Activated CD4-positive, CD25-positive, alpha-beta regulatory T cell treated with anti-CD3 and anti-CD28 coated beads, Interleukin-2, amount 50 U/mL, for 16 hours (primary cell): ENCODE data around the gene ERG.

ENCODE experiments used
- DNase-seq: peaks from one replicate; pipeline ENCODE4 v3.0.0-alpha.2; 2020; ENCODE audit warnings: low read depth, low spot score

Gene ERG

DNA sequence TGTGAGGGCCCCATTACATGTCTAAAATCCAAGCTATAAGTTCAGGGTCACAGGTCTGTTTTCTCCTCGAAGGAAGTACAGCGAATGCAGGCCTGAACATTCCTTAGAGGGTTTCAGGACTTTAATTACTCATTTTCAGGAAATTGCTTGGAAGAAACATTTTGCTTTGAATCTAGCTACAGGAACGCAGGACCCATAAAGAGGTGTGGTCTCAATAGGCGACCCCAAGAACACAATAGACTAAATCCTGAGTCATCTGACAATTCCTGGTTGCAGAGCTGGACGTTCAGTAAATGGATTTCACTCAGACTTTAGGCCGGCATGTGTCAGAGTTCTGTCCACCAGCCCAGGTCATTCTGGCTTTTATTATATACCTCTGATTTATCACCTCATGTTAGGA is 1.0 kb upstream of the ERG start:
- DNase-seq = no peak

DNA sequence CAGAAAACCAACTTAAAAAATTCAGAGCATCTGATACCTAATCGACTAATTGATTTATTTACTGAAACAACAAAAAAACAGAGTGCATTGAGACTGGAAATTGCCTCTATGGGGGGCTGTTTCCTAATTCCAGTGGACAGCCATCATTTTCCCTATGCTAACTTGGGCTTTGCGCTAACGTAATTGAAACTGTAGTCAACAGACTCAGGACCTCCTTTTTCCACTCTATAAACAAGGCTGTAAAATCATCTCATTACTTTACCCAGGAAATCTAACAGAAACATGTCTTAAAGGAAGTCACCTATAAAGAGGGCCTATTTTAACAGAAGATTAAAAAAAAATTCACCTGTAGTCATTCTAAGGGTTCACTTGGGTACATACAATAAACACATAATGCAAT is 2.1 kb downstream of the ERG start:
- no peak for DNase-seq

DNA sequence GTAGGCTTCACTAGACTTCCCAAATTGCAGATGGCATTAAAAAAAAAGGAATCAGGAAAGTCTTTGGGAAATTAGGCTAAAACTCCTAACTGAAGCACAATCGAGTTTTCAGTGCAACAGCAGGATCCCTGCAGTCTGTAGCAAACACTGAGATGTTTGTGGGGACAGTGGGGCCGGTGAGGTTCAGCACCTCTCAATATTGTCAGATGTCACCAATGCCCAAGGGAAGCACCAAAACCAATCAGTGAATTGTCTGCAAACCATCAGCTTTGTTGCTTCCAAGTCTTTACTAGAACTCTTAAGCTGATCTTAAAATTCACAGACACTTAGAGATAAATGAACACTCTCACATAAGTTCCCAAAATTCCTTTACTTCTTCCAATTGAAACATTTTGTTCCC is 2.6 kb downstream of the ERG start:
- DNase-seq = no peak

DNA sequence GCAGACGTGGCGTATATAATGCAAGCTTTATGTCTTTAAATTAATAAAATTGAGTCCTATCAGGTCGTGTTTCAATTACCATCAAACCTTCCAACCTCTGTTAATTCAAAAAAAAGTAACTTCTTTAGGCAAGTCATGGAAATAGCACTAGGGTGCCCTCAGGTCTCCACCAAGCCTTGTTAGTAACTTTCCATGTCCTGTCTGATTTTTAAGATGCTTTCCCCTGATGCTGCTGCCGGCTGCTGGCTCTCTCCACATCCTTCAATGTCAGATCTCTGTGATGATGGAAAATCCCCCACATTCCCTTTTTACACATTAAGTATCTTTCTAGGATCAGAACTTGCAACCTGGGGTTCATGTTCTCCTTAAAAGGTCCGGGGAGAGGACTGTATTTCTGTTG is 3.0 kb downstream of the ERG start:
- no peak for DNase-seq

DNA sequence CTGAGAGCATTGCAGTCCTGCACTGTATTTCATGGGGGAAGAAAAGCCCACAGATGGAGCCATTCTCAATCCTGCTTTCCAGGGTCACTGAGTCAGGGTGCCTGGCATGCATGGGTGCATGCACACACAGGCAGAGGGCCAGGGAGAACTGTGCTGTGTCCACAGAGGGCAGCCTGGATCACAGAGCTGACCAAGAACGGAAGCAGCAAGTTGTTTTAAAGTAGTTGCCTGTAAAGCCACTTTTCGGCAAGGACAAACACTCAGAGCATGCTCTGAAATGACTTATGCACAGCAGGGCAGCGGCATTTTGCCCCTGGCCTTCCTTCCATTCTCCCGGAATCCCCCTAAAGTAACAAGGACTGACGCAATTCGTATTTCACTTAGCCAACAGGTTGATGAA is 3.6 kb downstream of the ERG start:
- no peak for DNase-seq

DNA sequence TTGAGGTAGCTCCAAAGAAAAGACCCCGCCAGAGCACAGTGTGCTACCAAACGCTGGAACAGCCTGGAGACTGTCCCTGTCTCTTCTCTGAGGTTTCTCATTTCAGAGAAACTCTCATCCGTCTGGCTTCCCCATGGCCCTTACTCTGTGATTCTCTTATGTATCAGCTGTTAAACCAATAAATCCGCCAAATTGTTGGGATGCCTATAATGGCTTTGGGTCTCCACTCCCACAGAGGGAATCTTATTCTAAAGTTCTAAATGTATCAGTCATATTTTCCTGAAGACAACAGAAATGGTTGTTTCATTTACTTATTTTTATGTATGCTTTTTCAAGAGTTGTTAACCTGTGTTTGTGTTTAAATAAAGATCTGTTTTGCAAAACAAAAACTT is 4.0 kb downstream of the ERG start:
- DNase-seq = no peak

DNA sequence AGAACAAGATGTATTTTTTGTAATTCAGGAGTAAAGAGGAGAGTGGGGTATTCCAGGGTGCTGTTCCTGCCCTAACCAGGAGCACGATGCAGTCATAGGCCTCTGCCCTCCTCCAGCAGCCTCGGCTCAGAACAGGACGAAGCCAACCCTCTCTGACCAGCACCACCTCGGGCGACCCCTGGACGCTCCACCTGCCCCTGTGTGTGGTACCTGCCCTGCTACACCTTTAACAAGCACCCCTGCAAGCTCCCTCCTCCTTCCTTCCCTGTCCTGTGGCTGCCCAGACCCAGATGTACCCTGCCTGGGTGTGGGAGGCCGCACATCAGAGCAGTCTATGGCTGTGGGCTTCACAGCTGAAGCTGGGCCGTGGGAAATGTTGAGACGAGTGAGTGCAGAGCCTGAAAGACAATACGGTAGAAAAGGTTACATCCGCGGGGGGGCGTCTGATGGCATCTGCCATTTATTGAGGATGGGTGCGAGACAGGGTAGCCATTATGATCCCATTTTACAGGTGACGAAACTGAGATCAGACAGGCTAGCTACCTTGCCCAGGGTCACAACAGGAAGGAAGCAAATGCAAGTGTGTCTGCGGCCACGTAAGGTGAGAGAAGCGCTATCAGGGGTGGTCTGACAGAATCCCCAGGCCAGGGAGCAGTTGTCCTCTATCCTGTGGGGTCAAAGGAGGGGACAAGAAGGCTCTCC is 4.6 kb downstream of the ERG start:
- DNase-seq = no peak

DNA sequence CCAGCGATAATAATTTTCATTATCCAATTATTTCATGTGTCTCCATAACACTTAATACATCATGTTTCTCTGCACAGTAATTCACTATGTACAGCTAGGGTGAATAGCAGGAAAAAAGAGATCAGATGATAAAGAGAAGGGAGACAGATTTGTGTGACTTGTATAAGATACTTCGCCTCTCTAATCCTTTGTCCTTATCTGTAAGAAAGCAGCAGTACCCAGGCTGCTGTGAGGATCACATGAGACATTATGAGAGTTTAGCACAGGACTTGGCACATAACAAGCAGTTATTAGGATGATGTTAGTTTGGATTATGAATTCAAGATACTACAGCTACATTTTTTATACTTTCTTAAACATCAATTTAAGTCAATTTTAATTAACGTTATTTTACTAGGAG is 6.3 kb downstream of the ERG start:
- DNase-seq = no peak

DNA sequence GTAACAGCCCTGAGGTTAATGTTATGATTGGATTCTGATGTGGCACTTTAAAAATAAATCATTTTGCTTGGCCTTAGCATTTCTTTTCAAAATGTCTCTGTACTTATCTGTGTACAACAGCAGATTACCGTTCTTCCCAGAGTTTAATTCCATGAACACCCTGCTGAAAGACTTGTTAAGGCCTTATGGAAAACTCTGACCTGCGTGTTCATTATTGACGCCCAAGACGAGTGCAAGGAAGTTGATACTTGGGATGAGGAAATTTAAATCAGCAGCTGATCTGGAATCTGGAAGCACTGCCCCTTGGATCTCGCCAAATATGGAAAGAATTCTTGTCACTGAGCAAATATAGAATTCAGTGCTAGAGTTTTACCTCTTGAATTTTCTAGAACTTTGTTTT is 6.7 kb downstream of the ERG start:
- DNase-seq = no peak

DNA sequence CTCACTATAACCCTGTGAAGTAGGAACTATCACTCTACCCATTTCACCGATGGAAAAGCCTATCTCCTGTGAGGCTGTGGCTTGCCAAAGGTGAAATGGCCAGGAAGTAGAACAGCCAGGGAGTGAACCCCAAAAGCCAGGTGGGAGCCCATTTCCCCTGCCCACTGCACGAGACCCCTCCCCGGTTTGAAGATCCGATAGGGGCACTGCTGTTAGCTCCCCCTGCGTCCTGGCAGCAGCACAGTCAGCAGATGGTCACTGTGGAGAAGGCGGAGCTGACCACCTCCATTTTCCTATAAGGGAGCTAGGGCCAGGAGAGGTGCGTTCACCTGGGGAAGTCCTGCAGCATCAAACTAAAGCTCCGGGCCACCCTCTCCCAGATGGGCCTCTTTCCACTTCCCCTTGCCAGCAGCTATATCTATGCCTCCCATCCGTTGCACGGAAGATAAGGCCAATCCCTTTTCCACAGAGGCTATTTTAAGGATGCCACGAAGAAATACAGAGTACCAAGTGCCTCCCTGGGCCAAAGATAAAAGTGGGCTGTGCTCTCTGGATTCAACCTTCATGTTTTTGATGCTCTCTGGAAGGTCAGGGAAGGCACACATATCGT is 7.8 kb downstream of the ERG start:
- DNase-seq = no peak

DNA sequence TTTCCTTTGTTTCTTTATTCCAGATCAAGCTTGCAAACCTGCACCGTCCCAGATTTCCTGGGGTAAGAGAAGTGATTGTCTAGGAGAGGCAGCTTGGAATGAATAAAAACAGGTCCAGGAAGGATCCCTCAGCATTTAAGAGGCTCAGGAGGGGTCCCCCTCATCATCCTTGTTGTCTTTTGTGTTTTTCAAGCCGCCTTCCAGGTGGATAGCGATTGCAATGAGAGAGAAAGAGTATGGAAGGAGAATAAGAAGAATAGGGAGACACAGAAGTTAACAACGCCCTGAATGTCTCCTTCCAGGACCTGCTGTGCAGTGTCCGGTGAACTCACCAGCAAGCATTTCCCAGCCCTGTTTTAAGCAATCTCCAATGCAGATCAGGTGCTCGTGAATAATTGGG is 8.5 kb downstream of the ERG start:
- DNase-seq = no peak

DNA sequence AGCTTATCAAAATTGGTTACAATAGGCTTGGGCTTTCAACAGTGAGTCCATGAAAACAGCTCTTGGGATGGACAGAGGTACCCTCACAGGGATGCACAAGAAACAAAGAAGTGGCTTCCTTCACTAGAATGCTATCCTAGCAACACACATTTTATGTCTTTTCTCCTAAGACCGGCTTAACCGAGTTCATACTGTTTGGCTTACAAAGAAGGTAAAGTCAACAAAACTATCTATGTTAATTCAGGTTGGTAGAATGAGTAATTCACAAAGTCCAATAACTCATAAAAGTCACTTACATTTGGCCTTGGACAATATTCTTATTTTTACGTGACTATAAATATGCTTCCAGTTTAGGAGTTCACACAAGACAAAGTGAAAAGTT is 9.0 kb downstream of the ERG start:
- no peak for DNase-seq

DNA sequence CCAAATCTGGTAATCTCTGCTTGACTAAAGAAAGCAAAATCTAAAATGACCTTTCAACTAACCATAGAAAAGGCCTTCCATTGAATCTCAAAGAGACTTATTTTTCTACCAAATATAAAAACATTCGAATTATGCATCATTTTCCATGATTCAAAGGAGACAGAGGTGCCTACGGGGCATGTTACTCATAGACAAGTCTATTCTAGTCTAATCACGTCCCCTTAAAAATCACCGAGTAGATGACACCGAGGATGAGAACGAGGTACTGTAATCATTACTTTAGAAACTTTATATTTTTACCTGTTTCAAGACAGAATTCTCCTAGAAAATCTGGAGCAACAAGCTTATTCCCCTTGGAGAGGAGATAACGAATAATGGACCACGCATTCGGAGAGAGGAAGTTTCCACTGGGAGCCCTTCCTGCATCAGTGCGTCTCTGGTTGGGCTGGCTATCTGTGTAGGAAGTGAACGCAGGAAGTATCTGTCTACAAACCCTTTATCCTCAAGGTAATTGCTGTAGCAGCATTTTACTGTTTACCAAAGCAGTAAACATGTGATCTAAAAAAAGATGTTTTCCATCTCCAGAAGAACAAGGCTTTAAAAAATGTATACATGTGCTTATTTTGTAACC is 9.5 kb downstream of the ERG start:
- no peak for DNase-seq

DNA sequence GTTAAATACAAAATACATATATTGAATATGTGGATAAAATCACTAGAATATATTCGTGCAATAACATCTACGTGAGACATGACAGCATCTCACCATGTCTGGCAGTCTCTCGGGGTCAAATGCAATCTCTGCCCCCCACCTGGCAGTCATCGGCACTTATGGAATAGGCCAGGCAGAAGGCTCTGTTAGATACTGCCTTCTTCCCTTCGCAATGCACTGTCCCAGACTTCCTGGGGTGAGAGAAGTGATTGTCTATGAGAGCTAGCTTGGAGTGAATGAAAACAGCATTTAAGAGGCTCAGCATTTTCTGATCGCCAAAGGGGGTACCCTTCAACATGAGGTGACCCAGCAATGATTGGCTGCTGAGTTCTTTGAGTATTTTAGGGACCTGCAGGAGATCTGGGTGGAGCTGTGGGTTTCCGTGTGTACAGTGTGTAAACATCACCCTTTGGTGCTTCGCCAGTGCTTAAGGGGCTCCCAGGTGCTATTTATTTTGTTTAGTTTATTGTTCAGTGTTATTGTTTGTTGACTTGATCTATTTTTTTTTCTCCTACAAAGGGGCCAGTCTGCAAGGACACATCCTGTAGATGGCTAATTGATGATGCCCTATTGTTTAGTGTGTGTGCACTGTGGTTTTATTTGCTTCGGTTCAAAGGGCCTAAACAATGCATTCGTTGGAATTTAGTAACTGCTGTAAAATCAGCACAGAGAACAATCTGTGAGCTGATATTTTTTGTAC is 10.2 kb downstream of the ERG start:
- DNase-seq = no peak

DNA sequence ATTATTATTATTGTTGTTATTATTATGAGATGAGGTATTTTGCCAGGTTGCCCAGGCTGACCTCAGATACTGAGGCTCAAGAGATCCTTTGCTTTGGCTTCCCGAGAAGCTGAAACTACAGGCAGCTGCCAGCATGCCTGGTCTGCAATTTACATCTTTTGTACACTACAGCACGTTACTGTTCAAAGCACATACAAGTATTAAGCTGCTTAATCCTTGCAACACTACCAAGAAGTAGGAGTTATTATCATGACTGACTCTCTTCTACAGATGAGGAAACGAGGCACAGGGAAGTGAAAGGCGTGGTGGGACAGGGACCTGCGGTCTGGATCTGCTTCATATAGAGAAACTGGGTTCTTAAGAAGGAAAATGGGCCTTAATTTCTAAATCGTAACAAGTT is 11.6 kb downstream of the ERG start:
- no peak for DNase-seq

DNA sequence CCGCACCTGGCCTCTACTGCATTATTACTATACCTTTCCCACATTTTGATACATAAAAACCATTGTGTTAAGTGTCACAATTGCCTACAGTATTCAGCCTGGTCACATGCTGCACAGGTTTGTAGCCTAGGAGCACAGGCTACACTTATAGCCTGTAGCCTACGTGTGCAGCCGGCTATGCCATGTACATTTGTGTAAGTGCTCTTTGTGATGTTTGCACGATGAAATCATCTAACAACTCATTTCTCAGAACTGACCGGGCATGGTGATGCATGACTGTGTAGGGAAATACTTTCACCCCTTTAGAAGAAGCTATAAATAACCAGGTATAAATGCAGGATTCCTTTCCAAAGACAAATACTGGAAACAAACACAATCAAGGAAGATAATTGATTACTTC is 12.1 kb downstream of the ERG start:
- DNase-seq = no peak

DNA sequence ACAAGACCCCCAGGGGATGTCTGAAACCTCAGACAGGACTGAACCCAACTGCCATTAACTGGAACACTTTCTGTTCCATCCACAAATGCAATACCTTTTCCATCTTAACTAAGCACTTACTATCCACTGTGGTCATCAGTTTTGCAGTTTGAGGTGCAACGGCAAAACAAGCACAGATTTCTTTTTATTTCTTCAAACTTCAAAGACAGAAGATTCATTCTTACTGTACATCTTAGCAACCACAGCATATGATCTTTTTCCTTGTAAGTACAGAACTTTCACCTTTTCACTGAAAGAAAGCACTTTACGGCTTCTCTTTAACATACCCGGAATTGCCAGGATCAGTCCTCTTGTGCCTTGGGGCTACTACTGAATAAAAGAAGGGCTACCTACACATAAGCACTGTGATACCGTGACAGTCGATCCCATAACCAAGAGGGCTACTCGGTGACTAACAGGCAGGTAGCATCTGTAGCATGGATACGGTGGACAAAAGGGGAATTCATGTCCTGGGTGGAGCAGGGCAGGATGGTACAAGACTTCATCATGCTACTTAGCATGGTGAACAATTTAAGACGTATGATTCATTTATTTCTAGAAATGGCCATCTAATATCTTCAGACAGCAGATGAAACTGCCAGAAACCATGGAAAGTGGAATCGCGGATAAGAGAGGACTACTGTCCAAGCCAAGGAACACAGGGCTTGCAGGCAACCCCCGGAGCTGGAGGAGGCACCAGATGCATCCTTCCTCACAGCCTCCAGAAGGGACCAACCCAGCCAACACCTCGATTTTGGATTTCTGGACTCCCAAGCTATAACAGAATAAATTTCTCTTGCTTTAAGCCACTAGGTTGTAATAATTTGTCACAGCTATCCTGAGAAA is 18.4 kb downstream of the ERG start:
- no peak for DNase-seq

DNA sequence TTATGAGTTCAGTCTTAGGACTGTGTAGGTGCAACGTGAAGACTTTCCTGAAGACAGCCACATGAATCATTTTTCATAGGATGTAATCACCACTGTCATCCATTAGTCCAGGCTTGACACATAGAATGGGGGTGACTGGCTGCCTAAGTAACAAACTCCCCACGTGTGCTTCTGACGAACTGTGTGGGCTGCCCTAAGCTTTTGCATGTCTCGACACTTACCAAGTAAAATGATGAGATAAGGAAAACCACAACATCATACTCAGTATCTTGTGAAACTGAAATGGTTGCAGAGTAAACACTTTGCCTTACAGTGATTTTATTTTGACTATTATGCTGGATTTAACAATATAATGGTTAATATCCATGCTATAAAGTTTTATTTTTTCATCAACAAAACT is 19.5 kb downstream of the ERG start:
- no peak for DNase-seq

DNA sequence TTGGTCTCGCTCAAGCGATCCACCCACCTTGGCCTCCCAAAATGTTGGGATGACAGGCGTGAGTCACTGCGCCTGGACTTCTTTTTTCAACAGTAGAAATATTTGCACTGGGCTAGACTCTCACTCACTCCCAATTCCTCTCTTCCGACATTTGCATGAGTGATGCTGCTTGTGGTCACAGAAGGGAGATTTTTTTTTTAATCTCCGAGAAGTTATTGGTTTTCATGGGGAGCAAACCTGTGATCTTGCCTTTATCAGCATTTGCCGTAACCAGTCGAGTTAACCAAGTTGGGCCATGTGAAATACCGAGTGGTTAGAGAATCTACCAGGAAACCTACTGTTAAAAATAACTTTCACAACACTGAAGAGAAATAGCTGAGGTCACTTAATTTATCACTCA is 21.1 kb downstream of the ERG start:
- no peak for DNase-seq

DNA sequence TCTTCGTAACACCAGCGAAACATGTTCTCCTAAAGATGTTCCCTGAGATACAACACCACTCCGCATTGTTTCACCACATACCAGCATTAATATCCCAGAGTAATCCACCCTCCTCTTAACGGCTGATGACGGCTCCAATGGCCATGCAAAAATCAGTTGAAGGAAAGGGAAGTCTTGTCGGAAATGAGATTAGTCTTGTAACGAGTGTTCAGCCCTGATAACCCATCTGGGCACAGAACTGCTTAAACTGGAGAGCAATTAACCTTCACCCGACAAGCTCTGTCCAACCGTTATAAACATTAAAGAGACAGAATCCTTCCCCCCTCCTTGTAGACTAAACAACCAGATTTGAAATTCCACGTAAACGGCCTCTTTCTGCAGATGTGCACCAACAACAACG is 21.9 kb downstream of the ERG start:
- DNase-seq = no peak

DNA sequence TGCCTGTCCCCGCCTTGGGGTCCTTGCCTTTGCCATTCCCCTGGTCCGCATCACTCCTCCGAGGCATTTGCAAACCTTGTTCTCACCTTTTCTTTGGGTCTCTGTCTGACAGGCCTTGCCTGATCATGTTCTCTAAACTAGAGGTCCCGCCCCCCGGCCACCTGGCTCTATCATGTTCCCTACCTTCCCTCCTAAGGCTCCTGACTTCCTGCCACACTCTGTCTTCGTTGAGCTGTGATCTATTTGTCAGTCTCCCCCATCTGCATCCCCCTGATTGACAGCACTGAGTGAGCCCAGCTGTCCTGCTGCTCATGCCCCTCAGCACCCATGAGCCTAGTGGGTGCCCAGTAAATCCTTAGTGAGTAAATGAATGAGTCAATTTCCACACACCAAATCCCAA is 22.8 kb downstream of the ERG start:
- DNase-seq = no peak

DNA sequence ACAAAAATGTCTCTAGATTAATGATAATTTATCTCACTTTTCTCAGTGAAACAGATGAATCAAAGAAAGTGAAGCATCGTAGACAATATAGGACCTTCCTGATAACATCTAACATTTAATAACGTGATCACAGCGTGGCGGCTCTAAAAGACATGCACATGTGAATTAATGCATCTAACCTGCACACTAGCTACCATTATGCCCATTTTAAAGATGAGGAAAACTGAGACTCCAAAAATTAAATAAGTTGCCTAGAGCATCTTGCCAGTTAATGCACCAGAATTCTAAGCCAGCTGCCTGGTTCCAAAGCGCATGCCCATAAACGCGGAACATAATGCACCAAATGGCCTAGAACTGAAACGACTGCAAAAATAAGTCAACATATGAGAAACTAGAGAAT is 23.5 kb downstream of the ERG start:
- DNase-seq = no peak
